ENCODE measurements around the gene TET1. TPM values are rescaled to one million over a fixed set of nuclear protein-coding genes. Genes with fewer than 3 reads are reported as not detected.

TET1 gene
- total and polyA plus RNA-seq, 9 of the 15 experiments (the other 6 are each of a cell fraction or from before 2014, with no cell fraction given) = 2.6 to 21.3 (median 11.6) TPM

DNA sequence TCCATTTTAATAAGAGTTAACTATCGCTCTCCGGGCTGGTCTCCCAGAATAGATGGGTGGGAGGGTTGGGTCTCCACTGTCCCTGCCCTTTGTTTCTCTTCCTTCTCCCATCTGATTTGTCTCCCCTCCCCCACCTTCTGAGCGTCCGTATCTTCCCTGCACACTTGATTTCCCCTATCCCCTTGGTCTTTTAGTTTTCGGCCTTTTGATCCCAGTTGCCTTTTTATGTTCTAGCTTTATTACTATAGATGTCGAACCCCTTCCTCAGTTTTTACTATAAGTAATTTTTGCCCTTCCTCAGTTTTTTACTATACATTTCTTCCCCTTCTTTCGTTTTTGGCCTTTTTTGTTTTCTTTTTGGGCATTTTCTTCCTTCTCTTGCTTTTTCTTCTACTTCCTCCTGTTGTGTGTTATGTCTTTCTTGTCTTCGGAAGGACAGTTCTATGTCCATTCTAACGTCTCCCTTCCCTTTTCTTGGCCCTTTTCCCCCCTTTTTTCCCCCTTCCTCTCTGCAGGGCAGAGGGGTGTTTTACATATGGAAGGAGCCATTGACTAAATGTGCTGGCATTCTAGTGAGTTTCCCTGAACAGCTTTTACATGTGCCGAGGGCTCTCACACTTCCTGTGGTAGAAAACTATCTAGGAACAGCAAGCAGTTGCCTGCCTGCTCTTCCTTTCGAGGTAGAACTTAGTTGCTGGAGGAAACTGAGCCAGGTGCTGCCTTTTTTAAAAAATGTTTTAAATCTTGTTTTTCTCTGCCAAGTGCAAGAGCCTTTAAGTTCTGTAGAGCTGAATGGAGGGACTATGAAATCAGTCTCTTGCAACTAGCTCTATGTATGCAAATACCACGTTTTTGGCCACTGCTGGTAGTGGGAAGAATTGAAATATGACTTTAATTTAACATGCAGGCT lies 2.8 kb downstream of the TET1 start (continued):
- TF ChIP-seq CBX8 (IDR thresholded peaks at IDR 0.05; ENCODE audit: borderline replicate concordance, extremely low read depth, low read depth, low read length, poor library complexity, severe bottlenecking) (no peak), POLR2B (IDR thresholded peaks at IDR 0.05; ENCODE audit: low read depth, partially characterized antibody) (peak; percentile 67), TRIM24 (IDR thresholded peaks at IDR 0.05) (peak; percentile 46 to 57; a peak in 3 of 4 replicates), NKRF (IDR thresholded peaks at IDR 0.05; ENCODE audit: borderline replicate concordance) (peak; percentile 80; the same call in 1 of the 2 replicates), MLLT1 (IDR thresholded peaks at IDR 0.05) (peak; percentile 94 to 95), POLR2AphosphoS5 (IDR thresholded peaks at IDR 0.05; ENCODE audit: control insufficient read depth, insufficient read depth, low read depth, low read length) (peak; percentile 57; the same call in 1 of the 2 replicates), AFF1 (IDR thresholded peaks at IDR 0.05; ENCODE audit: low read depth in 1 of 2, partially characterized antibody in 2 of 2) (peak; percentile 79 to 88), HMBOX1 (IDR thresholded peaks at IDR 0.05) (peak; percentile 8; the same call in 1 of the 2 replicates), MYC (IDR thresholded peaks at IDR 0.05; ENCODE audit: low read depth, low read length) (peak; percentile 67), MYC (CRISPR knock-in tag; IDR thresholded peaks at IDR 0.05; ENCODE audit: borderline replicate concordance, low read depth) (no peak), ELK3 (CRISPR knock-in tag; IDR thresholded peaks at IDR 0.05) (no peak)
- TF ChIP-seq, protein P1, sequence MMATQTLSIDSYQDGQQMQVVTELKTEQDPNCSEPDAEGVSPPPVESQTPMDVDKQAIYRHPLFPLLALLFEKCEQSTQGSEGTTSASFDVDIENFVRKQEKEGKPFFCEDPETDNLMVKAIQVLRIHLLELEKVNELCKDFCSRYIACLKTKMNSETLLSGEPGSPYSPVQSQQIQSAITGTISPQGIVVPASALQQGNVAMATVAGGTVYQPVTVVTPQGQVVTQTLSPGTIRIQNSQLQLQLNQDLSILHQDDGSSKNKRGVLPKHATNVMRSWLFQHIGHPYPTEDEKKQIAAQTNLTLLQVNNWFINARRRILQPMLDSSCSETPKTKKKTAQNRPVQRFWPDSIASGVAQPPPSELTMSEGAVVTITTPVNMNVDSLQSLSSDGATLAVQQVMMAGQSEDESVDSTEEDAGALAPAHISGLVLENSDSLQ (IDR thresholded peaks at IDR 0.05) = peak; percentile 42

Data from K562 (cell line).